ENCODE measurements around the gene MYL9. TPM values are rescaled to one million over a fixed set of nuclear protein-coding genes. Genes with fewer than 3 reads are reported as not detected.
A peak's percentile ranks its signal among the peaks of the same experiment; 100 is the strongest.
"Not testable (repeated sequence)": the region's sequence is repeated elsewhere in the genome, so short reads cannot be mapped to it uniquely, and the experiment has no call there.

MYL9 gene
- total RNA-seq, 5 donors from 2014 or later (not counting 1 experiment from before 2014, with no cell fraction given), result 1.3 to 2.8 (median 1.7) TPM; not detected in 1

GRCh38 chr20:36506253-36506652, 35.1 kb upstream of the MYL9 start:
- H3K4me3 ChIP-seq (ENCODE audit: control insufficient read depth in 1 of 2, extremely low read depth in 1 of 2, low read length in 1 of 2), result no peak overlapping the region
- ChIA-PET CTCF (interaction anchor here in 1 of 2 donors (1.0 to 1.1 kb wide), 2 partner anchors 100 to 249 kb away, joined by 4 to 10 read pairs; partner anchors contain the start of gene RAB5IF), POLR2A (interaction anchor here in 1 of 2 donors (0.5 kb wide), 1 partner anchor 15 kb away, joined by 3 read pairs; no protein-coding TSS in a partner anchor)
- H3K27ac ChIP-seq (ENCODE audit: low read length), result no peak overlapping the region
- no peaks in the 10 kb centered on the region for H3K27me3 ChIP-seq (replicated peaks in 1 of 2; ENCODE audit: control insufficient read depth in 2 of 2, extremely low read depth in 1 of 2, insufficient read depth in 2 of 2, low read length in 1 of 2)
- Mint-ChIP-seq H3K36me3 (peaks cover 20% of the 10 kb centered on the region), H3K4me1 (peaks cover 8 to 16% (median 15%) of the 10 kb centered on the region in 3 donors), H3K9me3 (no peaks in the 10 kb centered on the region), H3K27me3 (no peaks in the 10 kb centered on the region), H3K27ac (no peak overlapping the region), H3K4me3 (no peak overlapping the region)
- WGBS (ENCODE audit: insufficient coverage), result no CpG with 5 or more reads among the region's 1 CpG
- ATAC-seq (replicated peaks in 1 of 4), result peak; percentile 43 to 86 (median 50)
- no peaks in the 10 kb centered on the region for H3K9me3 ChIP-seq
- H3K36me3 ChIP-seq (ENCODE audit: control insufficient read depth in 2 of 2, extremely low read depth in 1 of 2, insufficient read depth in 1 of 2, low read length in 1 of 2), result peaks cover 3 to 27% of the 10 kb centered on the region in 2 donors
- DNase-seq, result peak in 5 of 35 experiments; percentile 5 to 49 (median 10)
- H3K4me1 ChIP-seq (ENCODE audit: control insufficient read depth in 1 of 2, extremely low read depth in 1 of 2, insufficient read depth in 2 of 2, low read length in 2 of 2), result no peaks in the 10 kb centered on the region

GRCh38 chr20:36507746-36508145, 33.6 kb upstream of the MYL9 start:
- peaks cover 26% of the 10 kb centered on the region for H3K36me3 Mint-ChIP-seq
- no peak overlapping the region for H3K4me3 ChIP-seq (ENCODE audit: control insufficient read depth in 1 of 2, extremely low read depth in 1 of 2, low read length in 1 of 2)
- CTCF ChIA-PET, result no interaction called here
- no peaks in the 10 kb centered on the region for H3K9me3 ChIP-seq
- H3K4me3 Mint-ChIP-seq, result no peak overlapping the region
- no peaks in the 10 kb centered on the region for H3K9me3 Mint-ChIP-seq
- DNase-seq (no peak), ATAC-seq (replicated peaks in 1 of 4) (no peak)
- H3K4me1 ChIP-seq (ENCODE audit: control insufficient read depth in 1 of 2, extremely low read depth in 1 of 2, insufficient read depth in 2 of 2, low read length in 2 of 2), result no peaks in the 10 kb centered on the region
- 100% methylated on average over 3 of the region's 6 CpGs for WGBS (ENCODE audit: insufficient coverage)
- peaks cover 9 to 13% (median 10%) of the 10 kb centered on the region in 3 donors for H3K4me1 Mint-ChIP-seq
- H3K27me3 ChIP-seq (replicated peaks in 1 of 2; ENCODE audit: control insufficient read depth in 2 of 2, extremely low read depth in 1 of 2, insufficient read depth in 2 of 2, low read length in 1 of 2), result no peaks in the 10 kb centered on the region
- no peak overlapping the region for H3K27ac ChIP-seq (ENCODE audit: low read length)
- no peaks in the 10 kb centered on the region for H3K27me3 Mint-ChIP-seq
- POLR2A ChIA-PET, result no interaction called here
- H3K27ac Mint-ChIP-seq, result no peak overlapping the region
- H3K36me3 ChIP-seq (ENCODE audit: control insufficient read depth in 2 of 2, extremely low read depth in 1 of 2, insufficient read depth in 1 of 2, low read length in 1 of 2), result peaks cover 3 to 27% of the 10 kb centered on the region in 2 donors

DNA sequence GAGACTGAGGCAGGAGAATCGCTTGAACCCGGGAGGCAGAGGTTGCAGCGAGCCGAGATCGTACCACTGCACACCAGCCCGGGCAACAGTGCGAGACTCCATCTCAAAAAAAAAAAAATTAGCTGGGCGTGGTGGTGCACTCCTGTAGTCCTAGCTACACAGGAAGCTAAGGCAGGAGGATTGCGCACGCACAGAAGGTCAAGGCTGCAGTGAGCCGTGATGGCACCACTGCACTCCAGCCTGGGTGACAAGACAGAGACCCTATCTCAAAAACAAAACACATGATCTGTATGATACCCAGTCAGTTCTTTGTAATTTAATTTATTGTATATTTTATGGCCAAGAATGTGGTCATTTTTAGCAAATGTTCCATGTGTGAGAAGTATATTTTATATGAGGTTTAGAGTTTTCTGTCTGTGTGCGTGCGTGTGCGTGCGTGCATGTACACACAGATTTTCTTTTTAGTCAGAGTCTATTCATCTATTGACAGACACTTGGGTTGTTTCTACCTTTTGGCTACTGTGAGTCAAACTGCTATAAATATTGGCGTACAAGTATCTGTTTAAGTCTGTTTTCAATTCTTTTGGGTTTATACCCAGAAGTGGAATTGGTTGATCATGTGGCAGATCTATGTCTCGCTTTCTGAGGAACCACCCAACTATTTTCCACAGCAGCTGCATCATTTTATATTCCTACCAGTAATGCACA, 22.2 kb upstream of the MYL9 start:
- no peaks in the 10 kb centered on the region for H3K27me3 ChIP-seq (replicated peaks in 1 of 2; ENCODE audit: control insufficient read depth in 2 of 2, extremely low read depth in 1 of 2, insufficient read depth in 2 of 2, low read length in 1 of 2)
- no peaks in the 10 kb centered on the region for H3K9me3 ChIP-seq
- ChIA-PET POLR2A (interaction anchor here in 1 of 2 donors (0.5 kb wide), 1 partner anchor 349 kb away, joined by 4 read pairs; no protein-coding TSS in a partner anchor), CTCF (no interaction called here)
- Mint-ChIP-seq H3K36me3 (peaks cover 31% of the 10 kb centered on the region), H3K27ac (peak overlapping the region in 1 of 2 donors; percentile 24), H3K4me1 (no peaks in the 10 kb centered on the region), H3K27me3 (no peaks in the 10 kb centered on the region), H3K9me3 (no peaks in the 10 kb centered on the region), H3K4me3 (no peak overlapping the region)
- H3K27ac ChIP-seq (ENCODE audit: low read length), result no peak overlapping the region
- H3K36me3 ChIP-seq (ENCODE audit: control insufficient read depth in 2 of 2, extremely low read depth in 1 of 2, insufficient read depth in 1 of 2, low read length in 1 of 2), result peaks cover 15 to 20% of the 10 kb centered on the region in 2 donors
- no peaks in the 10 kb centered on the region for H3K4me1 ChIP-seq (ENCODE audit: control insufficient read depth in 1 of 2, extremely low read depth in 1 of 2, insufficient read depth in 2 of 2, low read length in 2 of 2)
- no peak overlapping the region for H3K4me3 ChIP-seq (ENCODE audit: control insufficient read depth in 1 of 2, extremely low read depth in 1 of 2, low read length in 1 of 2)
- no peak for DNase-seq
- 98% methylated on average over 7 of the region's 17 CpGs for WGBS (ENCODE audit: insufficient coverage)
- no peak for ATAC-seq (replicated peaks in 1 of 4)

GRCh38 chr20:36519944-36520343, 21.4 kb upstream of the MYL9 start:
- no peak for ATAC-seq (replicated peaks in 1 of 4)
- Histone ChIP-seq H3K36me3 (ENCODE audit: control insufficient read depth in 2 of 2, extremely low read depth in 1 of 2, insufficient read depth in 1 of 2, low read length in 1 of 2) (peaks cover 15 to 26% of the 10 kb centered on the region in 2 donors), H3K4me1 (ENCODE audit: control insufficient read depth in 1 of 2, extremely low read depth in 1 of 2, insufficient read depth in 2 of 2, low read length in 2 of 2) (no peaks in the 10 kb centered on the region), H3K27ac (ENCODE audit: low read length) (no peak overlapping the region), H3K27me3 (replicated peaks in 1 of 2; ENCODE audit: control insufficient read depth in 2 of 2, extremely low read depth in 1 of 2, insufficient read depth in 2 of 2, low read length in 1 of 2) (no peaks in the 10 kb centered on the region), H3K9me3 (no peaks in the 10 kb centered on the region), H3K4me3 (ENCODE audit: control insufficient read depth in 1 of 2, extremely low read depth in 1 of 2, low read length in 1 of 2) (no peak overlapping the region)
- ChIA-PET POLR2A (interaction anchor here in 1 of 2 donors (0.6 kb wide), 1 partner anchor 26 kb away, joined by 3 read pairs; no protein-coding TSS in a partner anchor), CTCF (no interaction called here)
- no peak overlapping the region for H3K4me3 Mint-ChIP-seq
- no peaks in the 10 kb centered on the region for H3K27me3 Mint-ChIP-seq
- no peak for DNase-seq
- no peaks in the 10 kb centered on the region for H3K9me3 Mint-ChIP-seq
- peak overlapping the region in 1 of 2 donors; percentile 24 for H3K27ac Mint-ChIP-seq
- H3K4me1 Mint-ChIP-seq, result no peaks in the 10 kb centered on the region
- H3K36me3 Mint-ChIP-seq, result peaks cover 27% of the 10 kb centered on the region
- WGBS (ENCODE audit: insufficient coverage), result no CpG with 5 or more reads among the region's 2 CpGs

DNA sequence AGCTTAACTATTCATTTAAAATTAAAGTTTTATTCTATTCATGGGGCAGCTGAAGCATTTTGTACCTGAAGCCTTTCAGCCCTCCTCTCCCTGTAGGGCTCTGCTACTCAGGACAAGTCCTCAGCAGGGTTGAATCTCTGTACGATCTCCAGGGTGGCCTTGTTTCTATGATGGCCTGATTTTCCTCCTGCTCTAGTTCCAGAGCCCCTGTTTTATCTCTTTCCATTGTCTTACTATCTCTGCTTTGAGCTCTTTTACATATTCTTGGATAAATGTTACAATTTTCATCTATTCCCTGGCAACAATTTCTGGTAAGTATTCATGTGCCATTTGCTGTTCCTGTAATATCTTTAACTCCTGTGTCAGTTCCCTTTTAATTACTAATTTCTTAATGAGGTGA, 19.8 kb upstream of the MYL9 start:
- H3K36me3 Mint-ChIP-seq, result peaks cover 29% of the 10 kb centered on the region

GRCh38 chr20:36522412-36522811, 18.9 kb upstream of the MYL9 start:
- H3K36me3 Mint-ChIP-seq, result peaks cover 36% of the 10 kb centered on the region
- no CpG with 5 or more reads among the region's 7 CpGs for WGBS (ENCODE audit: insufficient coverage)
- H3K27me3 Mint-ChIP-seq; POLR2A ChIA-PET; H3K9me3 Mint-ChIP-seq; DNase-seq; ATAC-seq (replicated peaks in 1 of 4); H3K4me1 Mint-ChIP-seq; H3K27me3 ChIP-seq (replicated peaks in 1 of 2; ENCODE audit: control insufficient read depth in 2 of 2, extremely low read depth in 1 of 2, insufficient read depth in 2 of 2, low read length in 1 of 2); H3K9me3 ChIP-seq; CTCF ChIA-PET; H3K4me3 Mint-ChIP-seq; H3K4me1 ChIP-seq (ENCODE audit: control insufficient read depth in 1 of 2, extremely low read depth in 1 of 2, insufficient read depth in 2 of 2, low read length in 2 of 2); H3K27ac Mint-ChIP-seq; H3K27ac ChIP-seq (ENCODE audit: low read length); H3K4me3 ChIP-seq (ENCODE audit: control insufficient read depth in 1 of 2, extremely low read depth in 1 of 2, low read length in 1 of 2): not testable (repeated sequence)
- peaks cover 28 to 45% of the 10 kb centered on the region in 2 donors for H3K36me3 ChIP-seq (ENCODE audit: control insufficient read depth in 2 of 2, extremely low read depth in 1 of 2, insufficient read depth in 1 of 2, low read length in 1 of 2)

More for the DNA sequence above, 19.8 kb upstream of the MYL9 start:
- no peaks in the 10 kb centered on the region for H3K4me1 ChIP-seq (ENCODE audit: control insufficient read depth in 1 of 2, extremely low read depth in 1 of 2, insufficient read depth in 2 of 2, low read length in 2 of 2)
- Mint-ChIP-seq H3K27me3 (no peaks in the 10 kb centered on the region), H3K9me3 (no peaks in the 10 kb centered on the region), H3K27ac (no peak overlapping the region), H3K4me1 (no peaks in the 10 kb centered on the region), H3K4me3 (no peak overlapping the region)
- H3K4me3 ChIP-seq (ENCODE audit: control insufficient read depth in 1 of 2, extremely low read depth in 1 of 2, low read length in 1 of 2), result no peak overlapping the region
- WGBS (ENCODE audit: insufficient coverage), result 100% methylated on average over 1 of the region's 1 CpG
- H3K27ac ChIP-seq (ENCODE audit: low read length), result no peak overlapping the region
- CTCF ChIA-PET, result no interaction called here
- H3K36me3 ChIP-seq (ENCODE audit: control insufficient read depth in 2 of 2, extremely low read depth in 1 of 2, insufficient read depth in 1 of 2, low read length in 1 of 2), result peaks cover 25 to 36% of the 10 kb centered on the region in 2 donors
- POLR2A ChIA-PET, result no interaction called here
- no peaks in the 10 kb centered on the region for H3K9me3 ChIP-seq
- H3K27me3 ChIP-seq (replicated peaks in 1 of 2; ENCODE audit: control insufficient read depth in 2 of 2, extremely low read depth in 1 of 2, insufficient read depth in 2 of 2, low read length in 1 of 2), result no peaks in the 10 kb centered on the region
- no peak for ATAC-seq (replicated peaks in 1 of 4)
- DNase-seq, result no peak

Measured in T-cell (primary cell).